Upper lobe of left lung (tissue), 4 donors: ENCODE data around the gene MCM3.

Experiments used
- EP300 ChIP-seq, 4 donors: sonication (generic); formaldehyde crosslinking; IDR thresholded peaks; one replicate each; pipeline ENCODE4 v1.5.1; 2017; ENCODE audit warnings: antibody characterized with exemption in 4 of 4, control low read depth in 2 of 4
- POLR2AphosphoS5 ChIP-seq, 2 donors: sonication (generic); formaldehyde crosslinking; IDR thresholded peaks; one replicate each; pipeline ENCODE4 v1.5.1; 2017; ENCODE audit warnings: antibody characterized with exemption in 2 of 2

DNA sequence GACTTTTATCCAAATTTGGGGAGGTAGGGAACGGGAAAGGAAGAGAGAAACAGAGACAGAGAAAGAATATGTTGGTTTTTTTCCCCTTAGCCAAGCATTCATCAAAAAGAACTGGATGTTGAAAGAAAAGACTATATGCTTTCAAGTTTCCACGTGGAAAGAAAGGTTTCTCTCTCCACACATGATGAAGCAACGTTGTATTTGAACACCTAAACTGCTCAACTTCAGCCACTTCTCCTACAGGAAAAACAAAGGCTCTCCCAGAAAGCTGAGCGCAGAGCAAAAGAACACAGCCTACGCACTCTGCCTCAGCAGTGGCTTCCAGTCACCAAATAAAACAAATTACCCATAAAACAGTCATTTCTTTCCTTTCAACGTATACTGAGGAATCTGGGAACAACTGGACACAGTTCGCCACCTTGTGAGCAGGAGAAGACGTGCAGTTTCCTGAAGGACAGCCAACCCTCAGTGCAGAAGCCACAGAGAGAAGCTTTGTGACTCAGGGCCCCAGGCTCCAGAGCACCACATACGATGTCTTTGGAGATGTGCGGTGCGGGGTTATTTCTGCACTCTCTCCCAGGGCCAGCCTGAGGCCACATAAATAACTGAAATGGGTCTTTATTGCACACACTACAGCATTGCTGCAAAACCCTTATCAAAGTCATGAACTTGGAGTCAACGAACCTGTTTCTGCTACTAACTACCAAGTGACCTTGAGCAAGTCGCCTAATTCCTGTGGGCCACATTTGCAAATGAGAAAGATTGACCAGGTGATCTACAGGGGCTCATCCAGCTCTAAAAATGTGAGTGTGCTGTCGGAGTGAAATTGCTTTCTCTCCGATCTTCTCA, 50.3 kb downstream of the MCM3 start:
- TF ChIP-seq POLR2AphosphoS5 (IDR thresholded peaks at IDR 0.05) (no peak), EP300 (IDR thresholded peaks at IDR 0.05) (no peak)
